HG03565 (cell line): ENCODE results near the gene KIF22.
A peak's percentile ranks its signal among the peaks of the same experiment; 100 is the strongest.
"Not testable (repeated sequence)": the region's sequence is repeated elsewhere in the genome, so short reads cannot be mapped to it uniquely, and the experiment has no call there.

Experiments used
- ATAC-seq: cut with Tn5 transposase; IDR thresholded peaks from one replicate; pipeline ENCODE4 v1.9.1; 2021; ENCODE audit warnings: mild to moderate bottlenecking, moderate library complexity; ENCODE audit not compliant: unreplicated experiment

KIF22 gene

DNA sequence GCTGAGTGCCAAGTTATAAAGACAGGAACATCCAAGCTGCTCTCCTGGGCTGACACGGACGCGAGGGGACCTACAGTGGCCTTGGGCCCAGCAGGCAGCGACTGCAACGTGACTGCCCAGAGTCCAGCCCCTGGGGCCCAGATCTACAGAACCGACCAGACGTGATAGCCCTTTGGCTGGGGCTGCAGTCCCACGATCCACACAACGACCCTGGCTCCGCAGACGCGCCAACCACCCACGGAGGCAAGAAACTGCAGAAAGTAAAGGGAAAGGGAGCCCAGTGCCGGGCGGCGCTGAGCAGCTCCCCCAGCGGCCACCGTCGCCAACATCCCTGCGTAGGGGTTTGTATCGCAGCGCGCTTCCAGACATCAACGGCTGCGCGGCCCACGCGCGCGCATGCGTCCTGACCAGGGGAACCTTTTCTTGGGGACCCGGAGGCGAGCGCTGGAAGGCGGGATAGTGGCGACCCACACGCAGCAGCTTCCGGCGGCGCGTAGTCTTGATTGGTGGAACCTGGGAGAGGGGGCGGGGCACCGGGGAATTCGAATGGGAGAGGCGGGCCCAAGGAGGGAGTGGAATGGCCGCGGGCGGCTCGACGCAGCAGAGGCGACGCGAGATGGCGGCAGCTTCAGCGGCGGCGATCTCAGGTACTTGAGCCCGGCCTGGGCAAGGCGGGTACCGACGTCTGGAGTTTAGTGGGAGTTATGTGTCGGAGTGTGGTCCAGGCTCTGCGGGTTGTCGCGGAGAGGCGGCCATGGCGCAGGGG lies at the start of gene KIF22:
Gene KIF22, plus strand, starts transcription at position 569 of the 766 bp plus-strand sequence. Its CDS starts 9 bp downstream, at position 578.
- ATAC-seq = peak; percentile 91

DNA sequence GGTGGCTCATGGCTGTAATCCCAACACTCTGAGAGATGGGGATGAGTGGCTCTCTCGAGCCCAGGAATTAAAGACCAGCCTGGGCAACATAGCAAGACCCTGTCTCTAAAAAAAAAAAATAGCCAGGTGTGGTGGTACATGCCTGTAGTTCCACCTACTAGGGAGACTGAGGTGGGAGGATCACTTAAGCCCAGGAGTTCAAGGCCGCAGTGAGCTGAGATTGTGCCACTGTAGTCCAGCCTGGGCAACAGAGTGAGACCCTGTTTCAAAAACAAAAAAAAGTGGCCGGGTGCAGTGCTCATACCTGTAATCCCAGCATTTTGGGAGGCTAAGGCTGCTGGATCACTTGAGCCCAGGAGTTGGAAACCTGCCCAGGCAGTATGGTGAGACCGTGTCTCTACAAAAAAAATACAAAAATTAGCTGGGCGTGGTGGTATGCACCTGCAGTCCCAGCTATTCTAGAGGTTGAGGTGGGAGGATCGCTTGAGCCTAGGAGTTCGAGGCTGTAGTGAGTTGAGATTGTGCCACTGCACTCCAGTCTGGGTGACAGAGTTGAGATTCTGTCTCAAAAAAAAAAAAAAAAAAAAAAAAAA lies 47.8 kb upstream of the KIF22 start:
- no peak for ATAC-seq

DNA sequence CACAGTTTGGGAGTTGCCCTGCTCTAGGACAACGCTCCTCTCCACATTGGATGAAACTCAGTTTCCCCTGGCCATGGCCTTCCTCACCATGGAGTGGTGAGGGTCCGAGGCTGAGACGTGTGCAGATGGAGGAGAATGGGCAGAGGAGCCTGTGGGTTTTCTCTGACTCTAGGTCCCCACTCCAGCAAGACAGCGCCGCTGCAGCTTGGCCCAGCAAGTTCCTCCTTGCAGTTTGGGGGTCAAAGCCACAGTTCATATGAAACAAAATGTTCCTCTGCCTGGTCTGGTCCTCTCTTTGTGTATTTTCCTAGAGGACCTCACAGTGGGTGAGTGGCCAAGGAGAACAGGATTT lies 47.1 kb upstream of the KIF22 start:
- no peak for ATAC-seq

DNA sequence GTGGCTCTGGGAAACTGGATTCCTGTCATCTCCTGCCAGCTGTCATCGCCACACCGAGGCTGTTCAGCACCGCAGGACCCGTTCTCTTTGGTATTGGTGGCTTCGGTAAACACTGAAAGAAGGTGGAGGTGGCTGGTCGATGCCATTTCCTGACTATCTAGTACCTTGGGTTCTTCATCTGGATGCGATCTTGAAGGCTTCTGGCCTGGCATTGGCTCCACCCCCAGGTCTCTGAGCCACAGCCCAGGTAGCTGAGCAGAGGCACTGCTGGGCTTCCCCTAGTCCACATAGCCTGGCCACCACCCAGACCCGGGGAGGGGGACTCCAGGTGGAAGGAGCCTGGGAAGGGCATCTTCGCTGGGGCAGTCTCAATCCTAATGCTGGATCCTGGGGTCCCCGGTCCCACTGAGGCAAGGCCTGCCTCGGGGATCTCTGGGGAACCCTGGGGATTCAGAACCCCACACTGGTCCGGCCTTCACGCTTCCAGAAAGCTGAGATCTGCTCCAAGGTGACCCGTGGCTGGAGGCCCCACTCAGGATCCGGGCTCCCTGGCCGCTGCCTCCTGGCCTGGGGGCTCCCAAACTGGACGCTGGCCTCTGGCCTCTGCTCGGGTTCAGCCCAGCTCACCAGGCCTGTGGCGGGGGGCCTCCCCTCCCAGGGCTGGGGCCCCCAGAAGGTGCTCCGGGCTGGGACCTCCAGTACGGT lies 46.6 kb upstream of the KIF22 start:
- no peak for ATAC-seq

DNA sequence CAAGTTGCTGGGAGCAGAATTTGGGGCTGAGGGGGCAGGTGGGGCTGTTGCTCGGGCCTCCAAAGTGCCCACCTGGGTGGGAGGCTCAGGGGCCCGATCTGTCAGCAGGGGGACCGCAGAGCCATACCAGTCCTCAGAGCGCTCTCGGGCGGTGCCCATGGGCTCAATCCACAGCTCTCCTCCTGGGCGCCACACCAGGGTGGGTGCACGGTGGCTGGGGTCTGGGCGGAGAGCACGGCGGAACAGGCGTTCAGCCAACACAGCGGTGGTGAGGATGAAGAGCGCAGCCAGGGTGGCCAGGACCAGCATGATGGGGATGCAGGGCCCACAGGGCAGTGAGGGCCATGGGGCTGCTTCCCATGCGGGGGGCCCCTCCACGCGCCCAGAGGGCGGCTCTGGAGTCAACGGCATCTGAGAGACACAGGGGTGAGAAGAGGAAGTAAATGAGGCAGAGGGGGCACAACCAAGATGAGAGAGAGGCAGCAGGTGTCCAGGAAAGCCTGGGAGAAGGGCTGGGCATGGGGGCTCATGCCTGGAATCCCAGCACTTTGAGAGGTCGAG lies 45.9 kb upstream of the KIF22 start:
- no peak for ATAC-seq

DNA sequence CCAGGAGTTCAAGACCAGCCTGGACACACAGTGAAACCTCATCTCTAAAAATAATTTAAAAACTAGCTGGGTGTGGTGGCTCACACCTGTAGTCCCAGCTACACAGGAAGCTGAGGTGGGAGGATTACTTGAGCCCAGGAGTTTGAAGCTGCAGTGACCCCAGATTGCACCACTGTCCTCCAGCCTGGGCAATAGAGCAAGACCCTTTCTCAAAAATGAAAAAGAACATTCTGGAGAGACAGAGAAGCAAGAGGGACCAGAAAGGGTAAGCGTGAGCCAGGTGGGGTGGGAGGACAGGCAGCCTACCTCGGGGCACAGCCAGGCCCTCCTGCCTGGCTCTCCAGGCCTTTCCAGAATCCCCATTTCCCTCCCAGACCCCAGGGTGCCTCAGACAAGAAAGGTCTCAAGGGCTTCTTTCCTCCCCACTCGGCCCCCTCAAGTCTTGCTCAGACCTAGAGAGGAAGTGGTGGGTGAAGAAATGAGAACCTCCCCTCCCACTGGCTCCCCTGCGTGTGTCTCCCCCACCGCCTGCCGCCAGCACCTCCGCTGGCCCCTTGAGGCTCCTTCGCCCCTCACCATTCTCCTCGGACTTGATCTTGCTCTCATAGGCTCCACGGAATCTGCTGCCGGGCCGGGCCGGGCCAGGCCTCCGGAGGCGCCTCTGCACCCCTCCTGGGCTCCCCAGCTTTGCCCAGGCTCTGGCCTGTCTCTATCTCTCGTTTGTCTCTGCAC lies 45.3 kb upstream of the KIF22 start:
- ATAC-seq = peak; percentile 23

DNA sequence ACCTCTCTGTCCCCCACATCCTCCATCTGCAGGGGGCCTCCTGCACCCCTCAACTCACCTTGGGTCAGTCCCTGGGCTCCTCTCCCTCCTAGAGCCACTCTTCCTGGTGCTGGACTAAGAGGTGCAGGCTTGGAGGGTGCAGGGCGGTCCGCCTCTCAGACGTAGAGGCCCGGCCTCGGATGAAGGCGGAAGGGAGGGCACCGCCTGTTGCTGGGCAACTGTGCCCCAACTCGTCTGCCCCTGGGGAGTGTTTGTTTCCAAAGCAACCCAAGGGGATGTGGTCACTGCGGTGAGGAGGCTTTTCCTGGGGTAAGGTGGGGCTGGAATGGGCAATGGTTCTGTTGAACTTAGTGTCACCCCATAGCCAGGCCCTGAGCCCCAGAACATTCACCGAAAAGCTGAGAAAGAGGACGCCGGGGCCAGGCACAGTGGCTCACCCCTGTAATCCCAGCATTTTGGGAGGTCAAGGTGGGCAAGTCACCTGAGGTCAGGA lies 44.7 kb upstream of the KIF22 start, which contains the start of gene C16orf54:
Gene C16orf54, minus strand, starts transcription at position 138 of the 493 bp plus-strand sequence. CDS start 1,039 bp downstream, outside the sequence.
- ATAC-seq = peak; percentile 64

DNA sequence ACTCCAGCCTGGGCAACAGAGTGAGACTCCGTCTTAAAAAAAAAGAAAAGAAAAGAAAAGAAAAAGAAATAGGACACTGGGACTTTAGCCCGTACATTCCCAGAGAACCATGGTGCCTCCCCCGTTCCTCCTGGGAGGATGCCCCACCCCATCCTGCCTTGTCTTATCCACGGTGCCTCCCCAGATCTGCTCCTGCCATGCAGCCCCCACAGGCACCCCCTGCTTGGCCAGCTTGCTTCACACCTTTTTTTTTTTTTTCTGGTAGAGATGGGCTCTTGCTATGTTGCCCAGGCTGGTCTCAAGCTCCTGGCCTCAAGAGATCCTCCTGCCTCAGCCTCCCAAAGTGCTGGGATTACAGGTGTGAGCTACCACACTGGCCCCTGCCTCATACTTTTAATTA lies 44.0 kb upstream of the KIF22 start:
- ATAC-seq = not testable (repeated sequence)

DNA sequence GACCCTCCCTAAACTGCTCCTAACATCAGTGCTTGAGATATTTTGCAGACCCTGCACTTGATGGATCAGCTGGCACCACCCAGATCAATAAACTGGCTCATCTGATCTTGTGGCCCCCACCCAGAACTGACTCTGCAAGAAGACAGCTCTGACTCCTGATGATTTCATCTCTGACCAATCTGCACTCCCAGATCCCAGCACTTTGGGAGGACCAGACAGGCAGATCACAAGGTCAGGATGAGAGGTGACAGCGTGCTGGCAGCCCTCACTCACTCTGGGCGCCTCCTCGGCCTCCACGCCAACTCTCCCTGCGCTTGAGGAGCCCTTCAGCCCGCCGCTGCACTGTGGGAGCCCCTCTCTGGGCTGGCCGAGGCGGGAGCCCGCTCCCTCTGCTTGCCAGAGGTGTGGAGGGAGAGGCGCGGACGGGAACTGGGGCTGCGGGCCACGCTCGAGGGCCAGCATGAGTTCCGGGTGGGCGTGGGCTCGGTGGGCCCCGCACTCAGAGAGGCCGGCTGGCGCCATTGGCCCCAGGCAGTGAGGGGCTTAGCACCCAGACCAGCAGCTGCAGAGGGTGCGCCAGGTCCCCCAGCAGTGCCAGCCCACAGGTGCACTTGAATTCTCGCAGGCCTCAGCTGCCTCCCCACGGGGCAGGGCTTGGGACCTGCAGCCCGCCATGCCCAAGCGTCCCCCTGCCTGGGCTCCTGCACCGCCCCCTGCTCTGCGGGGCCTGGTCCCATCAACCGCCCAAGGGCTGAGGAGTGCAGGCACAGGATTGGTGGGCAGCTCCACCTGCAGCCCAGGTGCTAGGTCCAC lies 42.4 kb upstream of the KIF22 start:
- no peak for ATAC-seq

DNA sequence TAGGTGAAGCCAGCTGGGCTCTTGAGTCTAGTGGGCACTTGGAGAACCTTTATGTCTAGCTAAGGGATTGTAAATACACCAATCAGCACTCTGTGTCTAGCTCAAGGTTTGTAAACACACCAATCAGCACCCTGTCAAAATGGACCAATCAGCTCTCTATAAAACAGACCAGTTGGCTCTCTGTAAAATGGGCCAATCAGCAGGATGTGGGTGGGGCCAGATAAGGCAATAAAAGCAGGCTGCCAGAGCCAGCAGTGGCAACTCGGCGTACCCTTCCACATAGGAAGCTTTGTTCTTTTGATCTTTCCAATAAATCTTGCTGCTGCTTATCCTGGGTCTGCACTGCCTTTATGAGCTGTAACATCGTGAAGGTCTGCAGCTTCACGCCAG lies 41.8 kb upstream of the KIF22 start:
- not testable (repeated sequence) for ATAC-seq

DNA sequence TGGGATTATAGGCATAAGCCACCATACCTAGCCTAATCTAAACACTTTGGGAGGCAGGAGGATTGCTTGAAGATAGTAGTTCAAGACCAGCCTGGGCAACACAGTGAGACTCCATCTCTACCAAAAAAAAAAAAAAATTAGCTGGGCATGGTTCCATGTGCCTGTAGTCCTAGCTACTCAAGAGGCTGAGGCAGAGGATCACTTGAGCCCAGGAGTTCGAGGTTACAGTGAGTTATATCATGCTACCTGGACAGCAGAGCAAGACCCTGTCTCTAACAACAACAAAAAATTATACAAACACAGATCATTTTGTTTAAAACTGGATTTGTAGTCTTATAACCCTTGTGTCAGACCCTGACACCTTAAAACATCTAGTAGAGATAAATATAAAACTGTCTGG lies 37.0 kb upstream of the KIF22 start:
- ATAC-seq = no peak

DNA sequence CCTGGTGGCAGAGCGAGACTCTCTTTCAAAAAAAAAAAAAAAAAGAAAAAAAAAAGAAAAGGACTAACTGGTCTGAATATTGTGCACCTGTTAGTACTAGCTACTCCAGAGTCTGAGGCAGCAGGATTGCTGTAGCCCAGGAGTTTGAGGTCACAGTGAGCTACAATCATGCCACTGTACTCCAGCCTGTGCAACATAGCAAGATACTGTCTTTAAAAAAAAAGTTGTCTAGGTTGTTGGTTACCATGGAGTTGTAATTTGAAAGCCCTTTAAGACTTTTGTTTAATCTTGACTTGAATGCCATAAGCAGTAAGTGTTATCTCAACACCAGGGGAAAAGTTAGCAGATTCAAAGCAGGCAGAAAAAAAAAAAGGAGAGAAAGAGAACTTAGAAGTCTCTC lies 33.9 kb upstream of the KIF22 start:
- no peak for ATAC-seq

DNA sequence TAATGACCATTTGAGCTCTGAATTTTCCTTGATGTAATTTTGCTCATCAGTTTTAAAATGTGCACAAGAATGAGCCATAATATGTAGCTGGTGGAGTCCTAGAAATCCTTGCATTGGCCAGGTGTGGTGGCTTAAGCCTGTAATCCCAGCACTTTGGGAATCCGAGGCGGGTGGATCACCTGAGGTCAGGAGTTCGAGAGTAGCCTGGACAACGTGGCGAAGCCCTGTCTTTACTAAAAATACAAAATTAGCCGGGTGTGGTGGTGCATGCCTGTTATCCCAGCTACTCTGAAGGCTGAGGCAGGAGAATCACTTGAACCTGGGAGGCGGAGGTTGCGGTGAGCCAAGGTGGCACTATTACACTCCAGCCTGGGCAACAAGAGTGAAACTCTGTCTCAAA lies 33.5 kb upstream of the KIF22 start:
- ATAC-seq = not testable (repeated sequence)

DNA sequence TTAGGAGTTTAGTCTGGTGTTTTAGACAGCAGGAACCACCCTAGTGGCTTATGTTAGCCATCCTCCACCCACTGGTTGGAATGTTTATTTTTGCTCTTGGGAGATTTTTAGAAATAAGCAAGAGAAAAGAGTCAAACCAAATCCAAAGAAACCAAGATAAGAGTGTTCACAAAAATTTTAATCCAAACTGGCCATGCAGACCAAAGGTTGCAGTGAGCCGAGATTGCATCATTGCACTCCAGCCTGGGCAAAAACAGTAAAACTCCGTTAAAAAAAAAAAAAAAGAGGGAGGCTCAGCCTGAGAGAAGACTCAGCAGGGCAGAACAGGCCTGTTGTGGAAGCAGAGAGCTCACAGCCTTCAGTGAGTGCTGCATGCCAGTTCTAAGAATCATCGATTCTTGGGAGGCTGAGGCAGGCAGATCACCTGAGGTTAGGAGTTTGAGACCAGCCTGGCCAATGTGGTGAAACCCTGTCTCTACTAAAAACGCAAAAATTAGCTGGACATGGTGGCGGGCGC lies 32.5 kb upstream of the KIF22 start:
- no peak for ATAC-seq

DNA sequence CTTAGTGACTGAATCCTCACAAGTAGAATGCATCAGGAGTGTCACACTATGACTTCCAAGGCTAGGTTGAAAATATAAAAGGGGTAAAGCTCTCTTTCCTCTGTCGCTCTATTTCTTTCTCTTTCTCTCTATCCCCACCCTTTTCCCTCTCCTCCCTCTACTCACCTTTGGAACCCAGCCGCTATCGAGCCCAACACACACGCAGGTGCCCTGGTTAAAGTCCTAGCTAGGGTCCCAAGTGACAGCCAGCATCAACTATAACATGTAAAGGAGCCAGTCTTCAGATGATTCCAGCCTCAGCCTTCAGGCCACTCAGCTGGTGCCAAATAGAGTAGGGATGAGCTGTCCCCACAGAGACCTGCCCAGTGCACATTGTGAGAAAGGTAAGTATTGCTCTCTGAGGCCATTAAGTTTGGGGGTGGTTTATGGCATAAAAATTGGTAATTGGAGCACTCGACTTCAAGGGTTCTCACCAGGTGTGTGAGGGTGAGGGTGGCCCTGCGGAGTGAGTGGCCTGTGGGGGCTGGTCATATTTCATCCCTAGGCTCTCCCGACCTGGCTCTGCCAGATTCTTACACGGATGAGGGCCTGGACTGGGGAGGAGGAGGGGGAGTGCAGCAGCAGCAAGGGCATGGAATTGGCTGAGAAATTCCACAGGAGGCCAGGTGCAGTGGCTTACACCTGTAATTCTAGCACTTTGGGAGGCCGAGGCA lies 29.8 kb upstream of the KIF22 start:
- ATAC-seq = no peak

DNA sequence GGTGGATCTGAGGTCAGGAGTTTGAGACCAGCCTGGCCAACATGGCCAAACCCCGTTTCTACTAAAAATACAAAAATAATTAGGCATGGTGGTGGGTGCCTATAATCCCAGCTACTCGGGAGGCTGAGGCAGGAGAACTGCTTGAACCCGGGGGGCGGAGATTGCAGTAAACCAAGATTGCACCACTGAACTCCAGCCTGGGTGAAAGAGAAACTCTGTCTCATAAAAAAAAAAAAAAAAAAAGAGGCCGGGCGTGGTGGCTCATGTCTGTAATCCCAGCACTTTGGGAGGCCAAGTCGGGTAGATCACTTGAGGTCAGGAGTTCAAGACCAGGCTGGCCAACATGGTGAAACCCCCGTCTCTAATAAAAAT lies 29.3 kb upstream of the KIF22 start:
- ATAC-seq = not testable (repeated sequence)

DNA sequence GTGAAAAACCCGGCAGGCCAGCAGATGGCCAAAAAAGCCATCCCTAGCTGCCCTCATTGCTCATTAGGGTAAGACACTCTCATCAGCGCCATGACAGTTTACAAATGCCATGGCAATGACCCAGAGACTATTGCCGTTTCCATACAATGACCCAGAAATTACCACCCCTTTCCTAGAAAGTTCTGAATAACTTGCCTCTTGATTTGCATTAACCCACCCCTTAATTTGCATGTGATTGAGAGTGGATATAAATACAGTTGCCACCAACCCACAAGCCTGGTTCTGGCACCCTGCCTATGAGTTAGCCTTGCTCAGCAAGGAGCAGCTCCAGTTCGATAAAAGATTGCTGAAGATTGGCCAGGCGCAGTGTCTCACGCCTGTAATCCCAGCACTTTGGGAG lies 28.7 kb upstream of the KIF22 start:
- no peak for ATAC-seq

DNA sequence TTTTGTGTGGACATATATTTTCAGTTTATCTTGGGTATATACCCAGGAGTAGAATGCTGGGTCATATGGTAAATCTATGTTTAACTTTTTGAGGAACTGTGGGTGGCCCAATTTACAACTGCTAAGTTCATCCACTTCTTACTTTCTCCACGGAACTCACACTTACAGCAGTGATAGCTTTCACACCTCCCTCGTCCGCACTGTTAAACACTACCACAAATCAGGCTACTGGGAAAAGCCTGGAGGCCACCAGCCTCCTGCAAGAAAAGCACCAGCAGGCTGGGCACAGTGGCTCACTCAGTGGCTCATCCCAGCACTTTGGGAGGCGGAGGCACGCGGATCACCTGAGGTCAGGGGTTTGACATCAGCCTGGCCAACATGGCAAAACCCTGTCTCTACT lies 27.2 kb upstream of the KIF22 start:
- no peak for ATAC-seq
